Mesothelial cell of epicardium (in vitro differentiated cells): ENCODE data around the gene ORM2. TPM values are rescaled to one million over a fixed set of nuclear protein-coding genes. Genes with fewer than 3 reads are reported as not detected.

Experiments
- DNase-seq, 2 experiments: peaks; one replicate each; pipeline ENCODE4 v3.0.0; 2021; ENCODE audit warnings: low spot score in 2 of 2; ENCODE audit not compliant: unreplicated experiment in 2 of 2
- H3K27ac Mint-ChIP-seq: 2 replicates; pipeline ENCODE4 v1.8.0; 2021; ENCODE audit warnings: mixed read lengths
- H3K27me3 Mint-ChIP-seq: 2 replicates; pipeline ENCODE4 v1.8.0; 2021; ENCODE audit warnings: low read depth, mixed read lengths
- H3K36me3 Mint-ChIP-seq: 2 replicates; pipeline ENCODE4 v1.8.0; 2021; ENCODE audit warnings: mixed read lengths
- H3K4me1 Mint-ChIP-seq: 2 replicates; pipeline ENCODE4 v1.8.0; 2021; ENCODE audit warnings: mixed read lengths
- H3K4me3 Mint-ChIP-seq: 2 replicates; pipeline ENCODE4 v1.8.0; 2021; ENCODE audit warnings: mild to moderate bottlenecking, moderate library complexity, mixed read lengths
- H3K9me3 Mint-ChIP-seq: 2 replicates; pipeline ENCODE4 v1.8.0; 2021; ENCODE audit warnings: mixed read lengths
- total RNA-seq: library from RNA; stranded (reverse); gene quantifications from 3 replicates; pipeline ENCODE4 v1.2.1, GENCODE V29; 2021
- TF ChIP-seq, protein P1 (sequence below): fragments of 200-600 bp; sonication (generic); IDR thresholded peaks from one replicate; pipeline ENCODE4 v1.5.0; 2021; ENCODE audit warnings: antibody characterized with exemption; ENCODE audit not compliant: unreplicated experiment

Gene ORM2
- total RNA-seq, 1 donor from 2014 or later, result not detected

- Mint-ChIP-seq H3K9me3 (no peaks in the 10 kb centered on the region), H3K27ac (peak overlapping the region; percentile 68), H3K4me1 (peaks cover 10% of the 10 kb centered on the region), H3K4me3 (no peak overlapping the region), H3K27me3 (no peaks in the 10 kb centered on the region), H3K36me3 (peaks cover 49% of the 10 kb centered on the region)
- TF ChIP-seq, protein P1, sequence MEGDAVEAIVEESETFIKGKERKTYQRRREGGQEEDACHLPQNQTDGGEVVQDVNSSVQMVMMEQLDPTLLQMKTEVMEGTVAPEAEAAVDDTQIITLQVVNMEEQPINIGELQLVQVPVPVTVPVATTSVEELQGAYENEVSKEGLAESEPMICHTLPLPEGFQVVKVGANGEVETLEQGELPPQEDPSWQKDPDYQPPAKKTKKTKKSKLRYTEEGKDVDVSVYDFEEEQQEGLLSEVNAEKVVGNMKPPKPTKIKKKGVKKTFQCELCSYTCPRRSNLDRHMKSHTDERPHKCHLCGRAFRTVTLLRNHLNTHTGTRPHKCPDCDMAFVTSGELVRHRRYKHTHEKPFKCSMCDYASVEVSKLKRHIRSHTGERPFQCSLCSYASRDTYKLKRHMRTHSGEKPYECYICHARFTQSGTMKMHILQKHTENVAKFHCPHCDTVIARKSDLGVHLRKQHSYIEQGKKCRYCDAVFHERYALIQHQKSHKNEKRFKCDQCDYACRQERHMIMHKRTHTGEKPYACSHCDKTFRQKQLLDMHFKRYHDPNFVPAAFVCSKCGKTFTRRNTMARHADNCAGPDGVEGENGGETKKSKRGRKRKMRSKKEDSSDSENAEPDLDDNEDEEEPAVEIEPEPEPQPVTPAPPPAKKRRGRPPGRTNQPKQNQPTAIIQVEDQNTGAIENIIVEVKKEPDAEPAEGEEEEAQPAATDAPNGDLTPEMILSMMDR, result no peak
- DNase-seq, result no peak
Measured at GRCh38 chr9:114348261-114348905, 18.7 kb downstream of the ORM2 start.

DNA sequence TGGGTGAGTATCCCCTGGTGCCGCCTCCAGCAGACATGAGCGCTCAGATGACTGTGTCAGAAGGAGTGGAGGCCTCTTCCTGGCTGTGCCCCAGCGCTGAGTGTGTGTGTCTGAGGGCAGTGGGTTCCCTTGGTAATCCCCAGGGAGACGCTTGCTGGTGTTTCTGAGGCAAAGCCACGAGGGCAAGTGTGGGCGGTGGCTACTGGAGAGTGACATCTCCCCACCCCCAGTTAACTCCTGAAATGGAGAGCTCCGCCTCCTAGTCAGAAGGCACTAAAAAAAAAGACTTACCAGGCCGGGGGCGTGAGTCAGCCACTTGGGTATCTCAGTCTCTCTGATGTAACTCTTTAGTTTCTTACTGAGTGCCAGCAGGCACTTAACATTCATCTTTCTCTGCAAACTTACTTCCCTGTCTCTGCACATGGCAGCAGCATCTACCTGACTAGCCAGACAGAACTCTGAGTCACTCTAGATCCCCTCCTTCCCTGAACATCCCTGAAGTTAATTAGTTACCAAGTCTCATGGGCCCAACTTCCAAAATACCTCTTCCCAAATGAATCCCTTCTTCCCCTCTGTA lies 19.3 kb downstream of the ORM2 start:
- H3K9me3 Mint-ChIP-seq, result no peaks in the 10 kb centered on the region
- TF ChIP-seq, protein P1, result no peak
- H3K36me3 Mint-ChIP-seq, result peaks cover 45% of the 10 kb centered on the region
- peaks cover 10% of the 10 kb centered on the region for H3K4me1 Mint-ChIP-seq
- H3K27ac Mint-ChIP-seq, result peak overlapping the region; percentile 68
- no peak for DNase-seq
- H3K27me3 Mint-ChIP-seq, result no peaks in the 10 kb centered on the region
- no peak overlapping the region for H3K4me3 Mint-ChIP-seq

DNA sequence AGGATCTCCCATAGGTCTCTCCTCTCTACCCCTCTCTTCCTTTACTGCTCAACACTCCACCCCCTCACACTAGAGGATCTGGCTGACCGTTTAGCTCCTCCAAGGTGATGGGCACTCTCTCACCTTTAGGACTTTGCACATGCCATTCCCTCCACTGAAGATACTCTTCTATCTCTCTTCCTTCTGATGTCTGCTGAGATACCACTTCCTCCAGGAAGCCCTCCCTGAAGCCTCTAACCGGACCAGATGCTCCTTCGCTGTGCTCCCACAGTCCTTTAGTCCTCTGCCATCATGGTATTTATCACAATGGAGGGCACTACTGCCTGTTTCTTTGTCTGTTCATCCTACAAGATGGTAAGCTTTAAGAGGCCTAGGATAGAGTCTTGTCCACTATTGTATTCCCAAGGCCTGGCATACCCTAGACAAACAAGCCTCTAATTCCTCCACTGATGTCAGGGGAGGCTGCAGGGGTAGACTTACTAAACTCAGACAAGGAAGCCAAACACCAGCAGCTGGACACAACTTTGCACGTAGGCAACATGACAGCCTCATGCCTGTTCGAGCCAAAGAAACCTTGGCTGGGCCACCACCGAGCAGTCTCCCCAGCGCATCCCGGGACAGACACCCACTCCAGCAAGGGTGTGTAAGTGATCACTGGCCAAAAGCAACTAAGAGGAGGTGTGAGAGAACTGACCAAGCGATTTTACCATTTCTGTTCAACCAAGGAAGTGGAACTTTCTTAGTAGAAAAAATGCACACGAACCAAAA lies 20.2 kb downstream of the ORM2 start:
- TF ChIP-seq, protein P1, result no peak
- Mint-ChIP-seq H3K4me3 (no peak overlapping the region), H3K27me3 (no peaks in the 10 kb centered on the region), H3K9me3 (no peaks in the 10 kb centered on the region), H3K4me1 (peaks cover 10% of the 10 kb centered on the region), H3K27ac (no peak overlapping the region), H3K36me3 (peaks cover 38% of the 10 kb centered on the region)
- DNase-seq, result no peak

- Mint-ChIP-seq H3K27me3 (no peaks in the 10 kb centered on the region), H3K36me3 (peaks cover 34% of the 10 kb centered on the region), H3K9me3 (no peaks in the 10 kb centered on the region), H3K4me3 (no peak overlapping the region), H3K4me1 (peaks cover 10% of the 10 kb centered on the region), H3K27ac (no peak overlapping the region)
- DNase-seq, result no peak
- TF ChIP-seq, protein P1, result no peak
Measured at GRCh38 chr9:114350636-114351401, 21.1 kb downstream of the ORM2 start.

GRCh38 chr9:114351932-114352331 lies 22.3 kb downstream of the ORM2 start:
- TF ChIP-seq, protein P1, result no peak
- no peak overlapping the region for H3K27ac Mint-ChIP-seq
- H3K4me1 Mint-ChIP-seq, result peaks cover 10% of the 10 kb centered on the region
- H3K9me3 Mint-ChIP-seq, result no peaks in the 10 kb centered on the region
- no peaks in the 10 kb centered on the region for H3K27me3 Mint-ChIP-seq
- H3K4me3 Mint-ChIP-seq, result no peak overlapping the region
- DNase-seq, result no peak
- H3K36me3 Mint-ChIP-seq, result peaks cover 25% of the 10 kb centered on the region
